ENCODE results near the gene SVEP1.

Gene SVEP1

GRCh38 chr9:110517483-110517882 is 62.1 kb downstream of the SVEP1 start:
- no peak for DNase-seq

DNA sequence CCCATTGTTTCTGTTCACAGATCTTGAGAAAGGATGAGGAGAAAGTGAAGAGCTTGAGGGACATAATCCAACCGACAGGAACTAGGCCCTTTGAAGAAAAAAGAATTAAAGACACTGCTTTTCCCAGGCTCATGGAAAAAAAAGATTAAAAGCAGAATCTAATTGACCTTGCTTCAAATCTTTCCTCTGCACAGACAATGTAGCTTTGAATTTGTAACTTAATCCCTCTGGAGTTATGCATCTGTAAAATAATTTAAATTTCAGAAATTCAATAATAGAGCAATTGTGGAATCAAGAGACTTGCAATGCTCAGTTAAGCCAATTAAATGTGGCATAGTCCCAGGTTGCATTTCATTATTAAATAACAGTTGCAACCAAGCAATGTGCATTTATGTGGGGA is 64.6 kb downstream of the SVEP1 start:
- DNase-seq, result no peak

- DNase-seq, result no peak
These were observed 66.7 kb downstream of the SVEP1 start for GRCh38 chr9:110512817-110513216.

DNA sequence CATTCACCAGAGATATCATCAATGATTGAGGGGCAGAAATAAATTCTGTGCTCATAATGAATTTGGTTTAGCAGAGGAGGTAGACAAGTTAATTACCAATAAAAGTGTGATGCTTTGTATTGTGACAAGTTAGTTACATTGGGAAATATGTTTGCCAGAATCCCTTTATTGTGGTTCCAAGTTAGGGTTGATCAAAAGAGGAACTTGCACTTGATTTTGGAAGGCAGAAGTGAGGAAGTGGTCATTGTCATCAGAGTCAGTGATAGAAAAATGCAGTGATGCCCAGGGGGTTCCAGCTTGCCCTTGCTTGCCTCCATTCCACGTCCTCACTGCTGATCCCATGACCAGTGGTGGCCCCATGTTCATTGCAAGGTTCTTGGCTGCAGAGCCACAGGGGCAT is 69.7 kb downstream of the SVEP1 start:
- no peak for DNase-seq

GRCh38 chr9:110502842-110503241 is 76.7 kb downstream of the SVEP1 start:
- DNase-seq, result no peak

- DNase-seq, result no peak
These were observed 79.9 kb downstream of the SVEP1 start for GRCh38 chr9:110499608-110500007.

DNA sequence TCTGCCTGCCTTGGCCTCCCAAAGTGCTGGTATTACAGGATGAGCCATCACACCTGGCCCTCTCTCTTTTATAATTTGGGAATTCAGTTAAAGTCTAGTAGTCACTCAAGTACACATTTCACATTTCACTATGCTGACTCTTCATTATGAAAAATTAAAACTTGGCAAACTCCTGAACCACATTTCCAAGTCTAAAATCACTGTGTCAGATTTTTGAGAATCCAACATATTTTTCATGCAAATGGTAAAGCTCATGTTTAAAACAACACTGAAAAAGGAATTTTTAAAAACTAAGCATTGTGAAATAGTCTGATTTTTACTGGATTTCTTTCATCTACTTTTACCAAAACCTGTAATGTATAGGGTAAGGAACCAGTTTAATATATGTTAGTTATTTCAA is 92.3 kb downstream of the SVEP1 start:
- DNase-seq, result no peak

DNA sequence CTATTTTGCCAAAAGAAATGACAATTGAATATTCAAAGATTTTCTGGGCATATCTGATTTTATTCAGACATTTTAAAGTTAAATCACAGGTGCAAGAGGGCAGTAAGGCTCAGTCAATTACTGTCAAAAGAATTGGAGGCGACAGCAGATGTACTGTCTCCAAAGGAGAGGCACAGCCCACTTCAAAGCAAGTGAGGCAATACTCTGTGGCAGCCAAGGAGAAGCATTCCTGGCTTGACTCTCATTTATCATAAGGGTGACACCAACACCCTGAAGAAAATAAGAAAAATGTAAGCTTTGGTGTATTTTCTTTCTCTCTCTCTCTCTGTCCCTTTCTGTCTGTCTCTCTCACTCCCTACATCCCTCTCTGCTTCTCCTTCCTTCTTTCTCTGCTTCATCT is 93.3 kb downstream of the SVEP1 start:
- no peak for DNase-seq

DNA sequence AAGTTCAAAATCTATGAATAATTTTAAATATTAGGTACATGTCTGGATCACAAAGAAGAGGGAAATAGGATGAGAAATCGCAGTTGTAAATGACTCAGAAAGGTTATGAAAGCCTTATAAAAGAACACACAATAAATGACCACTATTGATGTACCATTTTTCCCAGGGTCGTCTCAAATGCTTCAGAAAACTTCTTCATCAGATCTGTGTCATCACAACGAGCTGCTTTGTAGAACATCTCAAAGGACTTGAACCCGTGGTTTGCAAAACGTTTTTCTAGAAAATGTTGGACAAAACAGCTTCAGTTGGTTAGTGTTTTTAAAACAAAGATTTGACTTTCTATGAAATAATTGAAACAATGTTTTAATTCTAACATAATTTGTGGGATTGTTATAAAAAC is 100.1 kb downstream of the SVEP1 start:
- DNase-seq, result no peak

GRCh38 chr9:110476251-110476650 is 103.3 kb downstream of the SVEP1 start:
- DNase-seq, result no peak

DNA sequence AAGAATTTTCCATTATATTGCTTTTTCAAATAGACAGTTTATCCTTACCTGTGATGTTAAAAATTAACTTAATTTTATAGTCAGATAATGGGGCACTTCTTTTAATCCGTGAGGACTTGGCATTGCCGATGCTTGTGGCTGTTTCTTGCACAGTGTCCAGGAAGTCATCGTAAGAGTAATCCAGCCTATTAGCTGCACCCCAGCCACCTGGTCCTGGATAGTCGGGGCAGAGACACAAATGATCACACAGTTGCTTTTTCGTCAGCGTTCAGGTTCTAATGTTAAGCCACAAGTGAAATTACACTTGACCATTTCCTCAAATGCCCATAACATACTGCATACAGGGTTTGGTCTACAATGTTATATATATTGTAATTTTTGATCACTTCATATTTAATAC is 107.4 kb downstream of the SVEP1 start:
- DNase-seq, result no peak

DNA sequence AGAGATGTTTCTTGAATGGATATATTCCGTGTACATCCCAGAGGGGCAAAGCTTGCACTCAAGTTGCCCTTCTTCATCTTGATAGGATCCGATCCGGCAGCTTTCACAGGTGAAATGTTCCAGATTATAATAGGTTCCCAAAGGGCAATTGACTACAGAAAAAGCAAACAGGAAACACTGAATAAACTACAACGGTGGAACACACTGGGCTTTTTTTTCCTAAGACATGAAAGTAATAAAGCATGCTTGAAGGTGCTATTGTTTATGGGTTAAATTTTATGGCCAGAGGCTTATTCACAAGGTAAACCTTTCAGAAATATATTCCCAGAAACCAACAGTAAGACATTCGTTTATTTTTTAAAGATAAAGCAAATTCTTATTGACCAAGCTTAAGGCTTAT is 110.6 kb downstream of the SVEP1 start:
- DNase-seq, result no peak

DNA sequence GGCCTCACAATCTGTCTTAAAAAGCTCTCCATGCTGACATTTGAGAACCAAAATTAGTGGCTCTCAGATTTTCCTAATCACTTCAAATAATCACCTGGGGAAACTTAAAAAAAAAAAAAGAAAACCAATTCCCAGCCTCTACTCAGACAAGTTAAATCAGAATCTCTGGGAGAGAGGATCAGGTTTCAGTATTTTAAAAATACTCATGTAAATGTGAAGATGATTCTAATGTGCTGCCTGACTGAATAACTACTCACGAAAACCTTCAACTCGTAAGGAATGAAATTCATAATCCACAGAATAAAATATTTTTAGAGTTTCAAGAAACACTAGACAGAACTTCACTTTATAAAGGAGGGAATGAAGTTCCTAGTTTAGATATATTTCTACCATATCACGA is 114.4 kb downstream of the SVEP1 start:
- no peak for DNase-seq

GRCh38 chr9:110464321-110464720 is 115.2 kb downstream of the SVEP1 start:
- no peak for DNase-seq

- DNase-seq, result no peak
These were observed 116.0 kb downstream of the SVEP1 start for GRCh38 chr9:110463499-110463898.

DNA sequence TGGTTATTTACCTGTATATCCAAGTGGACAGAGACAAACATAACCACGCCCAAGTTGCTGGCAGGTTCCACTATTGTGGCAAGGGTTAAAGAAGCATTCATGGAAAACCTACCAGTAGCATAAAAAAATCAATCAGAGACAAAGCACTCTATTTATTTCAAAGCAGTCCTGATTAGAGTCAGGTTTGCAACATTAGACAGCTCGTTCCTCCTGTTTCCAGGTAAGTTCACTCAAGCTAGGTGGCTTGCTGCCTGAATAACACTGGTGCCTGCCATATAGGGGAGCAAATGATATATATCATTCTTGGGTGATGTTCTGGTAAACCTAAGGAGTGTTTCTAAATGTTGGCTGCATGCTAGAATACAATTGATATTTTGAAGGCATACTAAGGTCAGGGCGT is 122.3 kb downstream of the SVEP1 start:
- no peak for DNase-seq

DNA sequence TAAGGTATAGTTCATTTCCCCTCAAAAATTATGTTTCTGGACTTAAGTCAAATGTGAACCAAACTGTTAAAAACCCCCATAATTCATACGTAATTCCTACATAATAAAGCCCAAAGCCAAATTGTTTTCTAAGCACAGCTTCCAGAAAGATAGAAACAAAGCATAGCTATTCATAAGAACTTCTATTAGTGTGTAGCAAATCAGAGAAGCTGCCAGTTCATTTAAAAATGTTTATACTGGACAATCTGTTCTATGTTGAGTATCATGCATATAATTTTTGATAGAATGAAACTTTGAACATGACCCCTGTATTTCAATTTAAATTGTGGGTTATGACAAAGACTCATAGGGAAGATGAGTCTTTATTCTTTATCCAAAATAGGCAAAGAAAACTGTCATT is 122.9 kb downstream of the SVEP1 start:
- DNase-seq, result no peak

DNA sequence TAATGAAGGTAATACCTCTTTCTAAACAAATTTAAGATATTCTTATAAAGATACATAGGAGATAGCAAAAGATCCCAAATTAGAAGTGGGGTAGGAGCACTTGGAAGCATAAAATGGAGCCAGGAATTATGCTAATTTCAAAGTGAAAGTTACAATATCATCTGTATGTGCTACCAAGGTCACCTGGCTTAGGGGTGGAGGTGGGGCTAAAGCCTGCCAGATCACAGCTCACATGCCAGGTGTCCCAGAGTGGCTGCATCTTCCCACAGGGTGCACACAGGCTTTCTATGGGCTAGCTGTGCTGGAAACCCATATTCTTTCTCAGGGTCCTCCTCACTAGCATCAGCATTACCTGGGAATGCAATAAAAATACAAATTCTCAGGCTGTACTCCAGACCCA is 123.7 kb downstream of the SVEP1 start:
- no peak for DNase-seq

DNA sequence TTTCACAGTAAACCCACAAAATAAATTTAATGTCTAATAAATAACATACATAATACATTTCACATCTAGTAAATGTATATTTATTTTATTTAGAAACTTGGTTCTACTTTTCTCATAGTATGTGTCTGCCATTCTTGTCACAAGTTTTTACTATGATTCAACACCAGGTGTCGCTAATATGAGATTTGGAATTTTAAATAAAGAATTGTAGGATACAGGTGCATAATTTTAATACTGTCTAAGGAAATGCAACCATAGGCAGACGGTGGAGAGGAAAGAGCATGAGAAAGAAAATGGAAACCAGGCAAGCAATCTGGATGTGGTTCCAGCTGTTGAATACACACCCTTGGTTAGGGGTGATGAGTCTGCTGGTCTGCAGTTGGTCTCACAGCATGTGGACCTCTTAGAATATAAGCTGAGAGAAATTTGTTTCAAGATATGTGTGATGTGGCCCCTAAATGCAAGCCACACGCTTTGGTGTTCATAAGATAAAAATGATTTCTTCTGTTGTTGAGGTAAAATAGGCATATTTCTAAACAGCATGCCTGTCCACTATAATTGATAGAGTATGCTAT is 127.2 kb downstream of the SVEP1 start:
- no peak for DNase-seq

- no peak for DNase-seq
These were observed 127.8 kb downstream of the SVEP1 start for GRCh38 chr9:110451726-110452125.

DNA sequence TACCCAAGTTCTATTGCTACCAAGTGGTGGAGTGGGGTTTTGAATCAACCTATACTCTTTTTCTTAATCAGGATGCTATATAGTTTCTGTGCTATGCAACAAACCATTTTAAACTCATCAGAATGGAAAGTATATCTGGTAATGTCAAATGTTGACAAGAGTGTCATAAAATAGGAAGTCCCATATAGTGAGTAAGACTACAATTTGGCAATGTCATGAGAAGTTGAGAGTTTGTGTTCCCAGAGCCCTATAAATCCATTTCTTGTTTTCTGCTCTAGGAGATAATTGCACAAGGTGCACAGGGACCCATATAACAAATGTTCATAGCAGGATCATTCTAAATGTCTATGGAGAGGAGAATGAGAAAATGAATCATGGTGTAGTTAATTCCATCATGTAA is 132.1 kb downstream of the SVEP1 start:
- no peak for DNase-seq

GRCh38 chr9:110446171-110446570 is 133.4 kb downstream of the SVEP1 start:
- no peak for DNase-seq

- DNase-seq, result no peak
These were observed 134.6 kb downstream of the SVEP1 start for GRCh38 chr9:110444911-110445310.

- no peak for DNase-seq
These were observed 135.7 kb downstream of the SVEP1 start for GRCh38 chr9:110443866-110444220.

DNA sequence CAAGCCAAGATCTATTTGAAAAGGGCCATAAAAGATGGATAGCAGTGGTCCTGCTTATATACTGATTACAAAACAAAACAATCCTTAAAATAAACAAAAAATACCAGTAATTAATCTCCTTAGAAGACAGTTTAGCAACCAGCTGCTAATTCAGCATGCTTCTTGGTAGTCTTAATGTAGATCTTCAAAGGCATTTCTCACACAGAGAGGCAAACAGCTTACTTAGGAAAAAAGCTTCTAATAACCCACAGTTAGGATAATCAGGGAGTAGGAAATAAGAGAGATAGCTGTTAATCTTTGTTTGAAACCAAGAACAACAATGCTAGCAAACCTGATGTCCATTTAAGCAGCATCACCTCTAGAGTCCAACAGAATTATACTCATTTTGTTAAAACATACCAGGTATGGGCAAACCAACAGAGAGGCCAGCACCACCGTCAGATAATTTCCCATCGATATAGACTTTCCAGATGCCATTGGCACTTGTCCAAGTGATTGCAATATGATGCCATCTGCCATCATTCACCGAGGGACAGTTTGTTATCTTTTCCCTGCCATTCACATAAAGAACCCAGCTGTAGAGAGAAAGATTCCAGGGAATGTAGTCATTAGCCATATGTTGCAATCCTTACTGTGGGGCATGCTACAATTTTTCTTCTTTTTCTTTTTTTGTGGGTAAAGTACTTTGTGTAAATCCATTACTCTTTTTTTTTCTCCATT is 136.2 kb downstream of the SVEP1 start:
- no peak for DNase-seq
